Measurements from ENCODE around the gene COL4A2. TPM values are rescaled to one million over a fixed set of nuclear protein-coding genes. Genes with fewer than 3 reads are reported as not detected.
"Not testable (repeated sequence)": the region's sequence is repeated elsewhere in the genome, so short reads cannot be mapped to it uniquely, and the experiment has no call there.

Gene COL4A2
- total and polyA plus RNA-seq, 2 donors (not counting 1 experiment from before 2014, with no cell fraction given): 0.17 TPM; not detected in 1

- DNase-seq; H4K20me1 ChIP-seq (ENCODE audit: control insufficient read depth, insufficient read depth, low read length, poor library complexity, severe bottlenecking); CTCF ChIA-PET; intact Hi-C loops (cut with micrococcal nuclease); H3K79me2 ChIP-seq (ENCODE audit: control insufficient read depth, insufficient read depth, low read length); H3K4me3 Mint-ChIP-seq; H3K9ac ChIP-seq (ENCODE audit: low read length); H2AFZ ChIP-seq (ENCODE audit: insufficient read depth, low read depth, low read length, poor library complexity, severe bottlenecking); H3K4me1 Mint-ChIP-seq; H3K9me3 Mint-ChIP-seq (ENCODE audit: insufficient read depth); ATAC-seq (ENCODE audit: low read depth); H3K4me1 ChIP-seq (ENCODE audit: control insufficient read depth in 2 of 2, insufficient read depth in 2 of 2, low read length in 2 of 2); H3K9me3 ChIP-seq (ENCODE audit: control extremely low read depth in 1 of 3, control insufficient read depth in 2 of 3, insufficient read depth in 1 of 3, low read length in 2 of 3); H3K36me3 ChIP-seq (replicated peaks in 1 of 2; ENCODE audit: control extremely low read depth in 1 of 2, control insufficient read depth in 1 of 2, extremely low read depth in 1 of 2, insufficient read depth in 2 of 2, low read length in 1 of 2); H3K4me2 ChIP-seq (replicated peaks; ENCODE audit: low read depth, low read length, poor library complexity, severe bottlenecking); POLR2A ChIA-PET; H3K27ac ChIP-seq (ENCODE audit: low read length in 2 of 2); H3K27ac Mint-ChIP-seq; H3K4me3 ChIP-seq (ENCODE audit: control extremely low read depth in 1 of 5, extremely low read depth in 1 of 5, insufficient read depth in 1 of 5, low read depth in 2 of 5, low read length in 4 of 5): not testable (repeated sequence)
- H3K27me3 Mint-ChIP-seq: peaks cover 50% of the 10 kb centered on the region
- 94% methylated on average over 15 of the region's 29 CpGs for WGBS (ENCODE audit: insufficient coverage)
- H3K27me3 ChIP-seq (replicated peaks in 1 of 4; ENCODE audit: control extremely low read depth in 1 of 4, control insufficient read depth in 3 of 4, insufficient read depth in 4 of 4, low read length in 3 of 4): peaks cover 0 to 38% (median 7%) of the 10 kb centered on the region in 4 experiments
Observed at GRCh38 chr13:110313261-110313660, 6.2 kb downstream of the COL4A2 start.

GRCh38 chr13:110313733-110314132 lies 6.6 kb downstream of the COL4A2 start:
- peaks cover 0 to 35% (median 5%) of the 10 kb centered on the region in 4 experiments for H3K27me3 ChIP-seq (replicated peaks in 1 of 4; ENCODE audit: control extremely low read depth in 1 of 4, control insufficient read depth in 3 of 4, insufficient read depth in 4 of 4, low read length in 3 of 4)
- H4K20me1 ChIP-seq (ENCODE audit: control insufficient read depth, insufficient read depth, low read length, poor library complexity, severe bottlenecking); H3K27ac Mint-ChIP-seq; H3K79me2 ChIP-seq (ENCODE audit: control insufficient read depth, insufficient read depth, low read length); intact Hi-C loops (cut with micrococcal nuclease); H3K4me2 ChIP-seq (replicated peaks; ENCODE audit: low read depth, low read length, poor library complexity, severe bottlenecking); DNase-seq; H3K4me3 Mint-ChIP-seq; ATAC-seq (ENCODE audit: low read depth); H3K27ac ChIP-seq (ENCODE audit: low read length in 2 of 2); H3K9me3 Mint-ChIP-seq (ENCODE audit: insufficient read depth); CTCF ChIA-PET; H3K4me3 ChIP-seq (ENCODE audit: control extremely low read depth in 1 of 5, extremely low read depth in 1 of 5, insufficient read depth in 1 of 5, low read depth in 2 of 5, low read length in 4 of 5); POLR2A ChIA-PET; H3K4me1 ChIP-seq (ENCODE audit: control insufficient read depth in 2 of 2, insufficient read depth in 2 of 2, low read length in 2 of 2); H3K9me3 ChIP-seq (ENCODE audit: control extremely low read depth in 1 of 3, control insufficient read depth in 2 of 3, insufficient read depth in 1 of 3, low read length in 2 of 3); H3K36me3 ChIP-seq (replicated peaks in 1 of 2; ENCODE audit: control extremely low read depth in 1 of 2, control insufficient read depth in 1 of 2, extremely low read depth in 1 of 2, insufficient read depth in 2 of 2, low read length in 1 of 2); H3K9ac ChIP-seq (ENCODE audit: low read length); H2AFZ ChIP-seq (ENCODE audit: insufficient read depth, low read depth, low read length, poor library complexity, severe bottlenecking); H3K4me1 Mint-ChIP-seq: not testable (repeated sequence)
- H3K27me3 Mint-ChIP-seq: peaks cover 46% of the 10 kb centered on the region
- 63% methylated on average over 7 of the region's 16 CpGs for WGBS (ENCODE audit: insufficient coverage)

All from B cell (primary cell).